Gastrocnemius medialis (tissue), 4 donors: ENCODE measurements around the gene NFAM1. TPM values are rescaled to one million over a fixed set of nuclear protein-coding genes. Genes with fewer than 3 reads are reported as not detected.

ENCODE experiments used
- ATAC-seq, 2 donors: fragments of 150-250 bp; one replicate each; pipeline ENCODE4 v1.9.1; 2016
- DNase-seq, 2 donors: peaks; one replicate each; pipeline ENCODE4 v3.0.0-alpha.2; 2019
- H3K27ac ChIP-seq, 4 donors: fragments of 200-600 bp; sonication (generic); 1 replicate in 1 of 4; 2 replicates in 3 of 4; pipeline ENCODE4 v1.5.1; 2016 to 2018; ENCODE audit warnings: mild to moderate bottlenecking in 2 of 4, moderate library complexity in 1 of 4
- H3K27me3 ChIP-seq, 3 donors: fragments of 200-600 bp; sonication (generic) in 2 of 3; 1 replicate in 1 of 3; 2 replicates in 2 of 3; pipeline versions ENCODE4 v1.5.1 to v1.6.0; 2016 to 2019; ENCODE audit warnings: mild to moderate bottlenecking in 1 of 3, moderate library complexity in 1 of 3
- H3K36me3 ChIP-seq, 2 donors: fragments of 200-600 bp; sonication (generic) in 1 of 2; one replicate each; pipeline ENCODE4 v1.5.1; 2017 to 2018
- H3K4me1 ChIP-seq, 2 donors: fragments of 200-600 bp; sonication (generic) in 1 of 2; one replicate each; pipeline ENCODE4 v1.5.1; 2016 to 2017; ENCODE audit warnings: mild to moderate bottlenecking in 2 of 2
- H3K4me3 ChIP-seq, 4 donors: fragments of 200-600 bp; sonication (generic) in 3 of 4; 1 replicate in 1 of 4; 2 replicates in 3 of 4; pipeline ENCODE4 v1.5.1; 2016 to 2019; ENCODE audit warnings: mild to moderate bottlenecking in 2 of 4
- H3K9me3 ChIP-seq, 3 donors: fragments of 200-600 bp; sonication (generic) in 2 of 3; 1 replicate in 1 of 3; 2 replicates in 2 of 3; pipeline ENCODE4 v1.5.1; 2016 to 2019
- CTCF ChIP-seq, 5 experiments: fragments of 450-650 bp in 3 of 5; fragments of 200-600 bp in 2 of 5; sonication (generic) in 2 of 5; IDR thresholded peaks in 4 of 5; conservative IDR thresholded peaks in 1 of 5; 1 replicate in 4 of 5; 2 replicates in 1 of 5; pipeline ENCODE4 v1.5.1; 2016 to 2019; ENCODE audit warnings: antibody characterized with exemption in 5 of 5, mild to moderate bottlenecking in 3 of 5, moderate library complexity in 3 of 5
- POLR2A ChIP-seq, 2 donors: fragments of 450-650 bp; IDR thresholded peaks; one replicate each; pipeline ENCODE4 v1.6.1; 2017; ENCODE audit warnings: antibody characterized with exemption in 2 of 2, mild to moderate bottlenecking in 2 of 2, moderate library complexity in 2 of 2
- in situ Hi-C, 4 donors: fragments of 200-750 bp; cut with MboI; loops; one replicate each; pipeline versions ENCODE4 v1.15.0 to v1.8.0; 2017; ENCODE audit warnings: low sequenced_read_pairs in 4 of 4
- intact Hi-C: fragments of 100-400 bp; cut with DNase I; formaldehyde crosslinking; loops from one replicate; pipeline ENCODE4 v1.15.1; 2023; ENCODE audit warnings: low total_unique reads
- total RNA-seq, 4 donors: library from RNA; depleted of rRNA; stranded (reverse); fragments of >200 nt; gene quantifications; one replicate each; pipeline versions ENCODE4 v1.1.0 to v1.2.3, GENCODE V29; 2016

Gene NFAM1
- total RNA-seq, 4 donors from 2014 or later, result 0.20 to 0.59 (median 0.58) TPM; not detected in 1

GRCh38 chr22:42380769-42381551 is 51.2 kb downstream of the NFAM1 start:
- Histone ChIP-seq H3K4me3 (no peak overlapping the region), H3K4me1 (no peaks in the 10 kb centered on the region), H3K27me3 (no peaks in the 10 kb centered on the region), H3K27ac (no peak overlapping the region), H3K36me3 (no peaks in the 10 kb centered on the region), H3K9me3 (no peaks in the 10 kb centered on the region)
- intact Hi-C loops, result no loop called here
- in situ Hi-C loops, result no loop called here
- TF ChIP-seq POLR2A (IDR thresholded peaks at IDR 0.05) (no peak), CTCF (IDR thresholded peaks at IDR 0.05 in 4 of 5, conservative IDR thresholded peaks at IDR 0.05 in 1 of 5) (no peak)
- ATAC-seq (no peak), DNase-seq (no peak)

- ATAC-seq, result no peak
- no peak overlapping the region for H3K4me3 ChIP-seq
- H3K9me3 ChIP-seq, result no peaks in the 10 kb centered on the region
- no peak for TF ChIP-seq CTCF (IDR thresholded peaks at IDR 0.05 in 4 of 5, conservative IDR thresholded peaks at IDR 0.05 in 1 of 5)
- no peak for TF ChIP-seq POLR2A (IDR thresholded peaks at IDR 0.05)
- no peaks in the 10 kb centered on the region for H3K27me3 ChIP-seq
- H3K4me1 ChIP-seq, result no peaks in the 10 kb centered on the region
- in situ Hi-C loops (no loop called here), intact Hi-C loops (no loop called here)
- H3K36me3 ChIP-seq, result no peaks in the 10 kb centered on the region
- H3K27ac ChIP-seq, result no peak overlapping the region
- DNase-seq, result no peak
These were observed 52.2 kb downstream of the NFAM1 start for GRCh38 chr22:42379966-42380537.

- in situ Hi-C loops, result no loop called here
- Histone ChIP-seq H3K27me3 (peaks cover 0 to 3% (median 0%) of the 10 kb centered on the region in 3 donors), H3K4me3 (no peak overlapping the region), H3K4me1 (no peaks in the 10 kb centered on the region), H3K36me3 (no peaks in the 10 kb centered on the region), H3K27ac (peak overlapping the region in 3 of 4 donors; percentile 7 to 41 (median 38)), H3K9me3 (no peaks in the 10 kb centered on the region)
- DNase-seq, result peak; percentile 52 to 82
- TF ChIP-seq POLR2A (IDR thresholded peaks at IDR 0.05), result peak in 1 of 2 donors; percentile 26
- no peak for TF ChIP-seq CTCF (IDR thresholded peaks at IDR 0.05 in 4 of 5, conservative IDR thresholded peaks at IDR 0.05 in 1 of 5)
- peak; percentile 67 to 69 for ATAC-seq
- intact Hi-C loops, result no loop called here
These were observed 55.3 kb downstream of the NFAM1 start for GRCh38 chr22:42376711-42377554.

GRCh38 chr22:42375982-42376381 is 56.2 kb downstream of the NFAM1 start:
- no peaks in the 10 kb centered on the region for H3K9me3 ChIP-seq
- in situ Hi-C loops, result no loop called here
- H3K4me3 ChIP-seq, result no peak overlapping the region
- intact Hi-C loops, result no loop called here
- ATAC-seq (no peak), DNase-seq (peak in 1 of 2 donors; percentile 47)
- no peaks in the 10 kb centered on the region for H3K36me3 ChIP-seq
- no peak for TF ChIP-seq CTCF (IDR thresholded peaks at IDR 0.05 in 4 of 5, conservative IDR thresholded peaks at IDR 0.05 in 1 of 5)
- TF ChIP-seq POLR2A (IDR thresholded peaks at IDR 0.05), result no peak
- no peaks in the 10 kb centered on the region for H3K4me1 ChIP-seq
- peaks cover 0 to 3% (median 0%) of the 10 kb centered on the region in 3 donors for H3K27me3 ChIP-seq
- H3K27ac ChIP-seq, result peak overlapping the region in 2 of 4 donors; percentile 38 to 41
